Measurements from ENCODE around the gene STXBP5L. TPM values are rescaled to one million over a fixed set of nuclear protein-coding genes. Genes with fewer than 3 reads are reported as not detected.
A peak's percentile ranks its signal among the peaks of the same experiment; 100 is the strongest.
"Not testable (repeated sequence)": the region's sequence is repeated elsewhere in the genome, so short reads cannot be mapped to it uniquely, and the experiment has no call there.

The STXBP5L gene
- total RNA-seq, 1 donor from 2014 or later = 26.5 TPM

DNA sequence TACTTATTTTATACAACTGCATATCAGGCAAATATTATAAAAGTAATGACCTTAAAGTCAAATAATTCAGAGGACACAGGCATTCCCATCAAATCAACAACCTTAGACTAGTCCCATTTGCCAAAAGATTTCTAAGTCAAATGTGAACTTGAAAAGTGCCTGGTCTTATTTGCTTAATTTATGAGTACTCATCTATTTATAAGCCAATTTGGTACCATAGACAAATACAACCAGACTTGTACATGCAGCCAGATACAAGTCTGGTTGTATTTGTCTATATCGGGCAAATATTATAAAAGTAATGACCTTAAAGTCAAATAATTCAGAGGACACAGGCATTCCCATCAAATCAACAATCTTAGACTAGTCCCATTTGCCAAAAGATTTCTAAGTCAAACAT is 322.2 kb downstream of the STXBP5L start:
- not testable (repeated sequence) for DNase-seq (ENCODE audit: low spot score)

GRCh38 chr3:121231872-121232271 is 323.9 kb downstream of the STXBP5L start:
- no peak for DNase-seq (ENCODE audit: low spot score)

DNA sequence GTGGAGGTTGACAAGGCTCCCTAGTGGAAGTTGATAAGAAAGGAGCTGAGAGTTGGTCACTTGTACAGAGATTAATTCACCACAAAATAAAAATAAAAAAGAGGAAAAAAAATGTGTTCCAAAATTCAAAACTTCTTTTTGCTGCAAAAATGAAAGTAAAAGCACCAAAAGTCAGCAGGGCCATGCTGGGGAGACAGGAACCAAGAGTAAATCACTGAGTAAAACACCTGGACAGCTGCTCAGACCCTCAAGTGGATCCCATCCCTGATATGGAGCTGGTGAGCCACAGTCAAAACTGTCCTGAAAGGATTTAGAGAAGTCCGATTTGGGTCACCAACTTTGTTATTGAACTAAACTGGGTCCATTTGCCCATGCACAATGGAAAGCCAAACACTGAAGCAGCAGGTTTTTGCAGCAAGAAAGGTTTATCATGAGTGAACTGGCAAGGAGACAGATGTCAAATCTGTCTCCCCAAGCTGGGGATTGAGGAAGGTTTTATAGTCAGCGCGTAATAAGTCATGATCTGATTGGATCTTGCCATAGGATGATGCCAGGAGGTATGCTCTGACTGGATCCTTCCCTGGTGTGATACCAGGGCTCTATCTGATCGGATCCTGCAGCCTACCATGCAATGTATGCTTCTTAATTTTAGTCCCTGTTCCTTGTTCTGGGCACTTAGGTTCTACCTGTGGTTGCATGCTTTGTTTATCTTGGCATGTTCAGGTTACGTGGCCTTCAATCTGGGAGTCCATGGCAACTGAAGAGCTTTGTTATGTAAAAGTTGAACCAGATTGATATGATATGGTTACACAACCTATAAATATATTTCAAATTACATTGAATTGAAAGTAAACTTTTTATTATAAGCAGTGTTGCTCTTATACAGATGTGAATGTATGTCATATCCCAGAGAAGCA is 324.6 kb downstream of the STXBP5L start:
- no peak for DNase-seq (ENCODE audit: low spot score)

GRCh38 chr3:121243208-121243607 is 335.2 kb downstream of the STXBP5L start:
- DNase-seq (ENCODE audit: low spot score) = no peak

DNA sequence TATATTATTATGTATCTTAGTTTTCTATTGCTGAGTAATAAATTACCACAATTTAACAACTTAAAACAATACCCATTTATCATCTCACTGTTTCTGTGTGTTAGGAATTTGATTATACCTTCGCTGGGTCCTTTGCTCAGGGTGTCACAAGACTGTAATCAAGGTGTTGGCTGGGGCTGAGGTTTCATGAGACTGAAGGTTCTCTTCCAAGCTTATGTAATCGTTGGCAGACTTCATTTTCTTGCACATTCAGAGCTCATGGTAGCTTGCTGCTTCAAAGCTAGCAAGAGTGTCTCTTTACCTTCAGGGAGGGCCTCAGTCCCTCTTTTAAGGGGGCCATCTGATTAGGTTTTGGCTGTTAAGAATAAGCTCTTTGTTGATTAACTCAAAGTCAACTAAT is 344.7 kb downstream of the STXBP5L start:
- no peak for DNase-seq (ENCODE audit: low spot score)

- no peak for DNase-seq (ENCODE audit: low spot score)
These were observed 361.4 kb downstream of the STXBP5L start for GRCh38 chr3:121269389-121269788.

DNA sequence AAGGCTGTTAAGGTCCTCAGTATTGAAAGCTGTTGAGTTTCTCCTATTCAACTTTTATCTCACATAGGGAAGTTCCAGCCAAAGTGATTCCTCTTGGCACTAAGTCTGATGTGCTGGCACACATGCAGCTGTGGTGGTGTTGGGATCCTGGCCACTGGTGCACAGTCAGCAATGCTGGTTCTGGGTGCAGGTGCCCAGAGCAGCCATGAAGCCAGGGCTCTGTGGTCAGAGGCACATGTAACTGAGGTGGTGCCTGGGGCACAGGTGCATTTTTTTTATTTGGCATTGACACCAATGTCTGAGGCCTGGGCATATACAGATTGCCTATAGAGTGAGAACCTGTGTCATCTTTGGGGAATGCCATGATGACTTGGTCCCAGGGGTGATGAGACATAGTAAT is 366.4 kb downstream of the STXBP5L start:
- DNase-seq (ENCODE audit: low spot score) = no peak

- DNase-seq (ENCODE audit: low spot score) = no peak
These were observed 387.4 kb downstream of the STXBP5L start for GRCh38 chr3:121295452-121295851.

DNA sequence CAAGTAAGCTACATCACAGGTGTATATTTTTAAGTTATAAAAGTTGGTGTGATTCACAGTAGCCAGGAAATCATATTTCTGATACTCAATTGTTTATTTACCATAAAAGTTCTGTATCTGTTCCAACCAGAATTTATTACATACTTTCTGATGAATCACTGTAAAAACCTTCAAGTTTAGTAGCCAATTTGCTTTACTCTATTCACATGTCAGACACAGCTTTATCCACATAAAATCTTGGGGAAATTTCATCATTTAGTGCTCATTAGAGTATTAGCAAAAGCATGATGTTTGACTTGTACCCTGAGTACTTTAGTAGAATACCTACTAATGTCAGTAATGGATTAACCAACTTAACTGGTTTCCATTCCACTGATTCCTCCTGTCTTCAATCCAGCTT is 388.0 kb downstream of the STXBP5L start:
- DNase-seq (ENCODE audit: low spot score) = no peak

- no peak for DNase-seq (ENCODE audit: low spot score)
These were observed 416.3 kb downstream of the STXBP5L start for GRCh38 chr3:121324320-121324719.

- DNase-seq (ENCODE audit: low spot score) = no peak
These were observed 422.1 kb downstream of the STXBP5L start for GRCh38 chr3:121330118-121330517.

- DNase-seq (ENCODE audit: low spot score) = no peak
These were observed 422.6 kb downstream of the STXBP5L start for GRCh38 chr3:121330634-121331033.

DNA sequence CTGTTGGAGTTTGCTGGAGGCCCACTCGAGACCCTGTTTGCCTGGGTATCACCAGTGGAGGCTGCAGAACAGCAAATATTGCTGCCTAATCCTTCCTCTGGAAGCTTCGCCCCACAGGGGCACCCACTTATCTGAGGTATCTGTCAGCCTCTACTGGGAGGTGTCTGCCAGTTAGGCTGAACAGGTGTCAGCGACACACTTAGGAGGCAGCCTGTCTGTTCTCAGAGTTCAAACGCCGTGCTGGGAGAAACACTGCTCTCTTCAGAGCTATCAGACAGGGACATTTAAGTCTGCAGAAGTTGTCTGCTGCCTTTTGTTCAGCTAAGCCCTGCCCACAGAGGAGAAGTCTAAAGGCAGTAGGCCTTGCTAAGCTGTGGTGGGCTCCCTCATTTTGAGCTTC is 448.0 kb downstream of the STXBP5L start:
- not testable (repeated sequence) for DNase-seq (ENCODE audit: low spot score)

GRCh38 chr3:121362035-121362734 is 454.2 kb downstream of the STXBP5L start:
- DNase-seq (ENCODE audit: low spot score) = no peak

- DNase-seq (ENCODE audit: low spot score) = not testable (repeated sequence)
These were observed 480.3 kb downstream of the STXBP5L start for GRCh38 chr3:121388308-121388707.

- not testable (repeated sequence) for DNase-seq (ENCODE audit: low spot score)
These were observed 488.0 kb downstream of the STXBP5L start for GRCh38 chr3:121395967-121396366.

DNA sequence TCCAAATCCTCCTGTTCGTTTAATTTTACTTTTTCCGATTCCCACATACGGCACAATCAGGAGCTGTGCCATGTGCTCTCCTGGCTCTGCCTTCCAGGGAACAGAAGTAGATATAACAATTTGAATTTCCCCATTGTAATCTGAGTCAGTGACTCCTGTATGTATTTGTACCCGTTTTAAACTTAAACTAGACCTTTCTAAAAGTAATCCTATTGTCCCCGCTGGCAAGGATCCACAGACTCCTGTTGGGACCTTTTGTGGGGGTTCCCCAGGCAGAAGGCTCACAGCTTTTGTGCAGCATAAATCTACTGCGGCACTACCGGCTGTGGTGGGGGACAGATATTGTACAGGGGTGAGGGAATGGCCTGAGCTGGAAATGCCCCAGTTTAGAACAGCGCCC is 490.0 kb downstream of the STXBP5L start:
- DNase-seq (ENCODE audit: low spot score) = not testable (repeated sequence)

DNA sequence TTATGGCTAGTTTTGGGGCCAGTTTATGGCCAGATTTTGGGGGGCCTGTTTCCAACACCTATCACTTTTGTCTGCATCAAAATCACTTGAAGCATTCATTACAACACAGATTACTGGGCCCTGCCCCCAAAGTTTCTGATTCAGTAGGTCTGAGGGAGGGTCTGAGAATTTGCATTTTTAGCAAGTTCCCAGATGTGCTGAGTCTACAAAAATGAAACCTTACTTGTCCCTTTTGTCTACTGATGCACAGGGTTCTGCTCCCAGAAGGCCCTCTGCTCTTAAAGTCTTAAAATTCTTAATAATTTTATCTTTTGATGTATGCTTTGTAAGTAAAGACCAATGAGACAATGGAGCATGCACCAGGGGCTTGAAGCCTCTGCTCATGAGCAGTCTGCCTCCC is 491.8 kb downstream of the STXBP5L start:
- no peak for DNase-seq (ENCODE audit: low spot score)

DNA sequence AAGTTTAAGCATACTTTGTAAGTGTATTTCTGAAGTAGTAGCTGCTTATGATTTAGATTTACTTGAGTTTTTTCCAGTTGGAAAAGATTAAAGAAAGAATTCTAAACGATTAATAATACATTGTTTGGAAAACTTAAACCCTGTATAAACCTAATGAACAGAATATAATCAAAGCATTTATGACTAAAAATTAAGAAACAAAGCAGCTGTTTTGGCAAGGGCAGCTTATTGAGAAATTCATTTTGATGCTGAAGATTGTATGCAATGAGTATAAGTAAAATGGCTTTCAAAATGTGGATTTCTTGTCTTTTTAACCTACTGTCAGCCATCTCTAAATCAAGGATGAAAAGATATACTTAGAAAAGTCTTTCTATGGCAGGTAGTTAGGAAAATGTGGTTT is 497.6 kb downstream of the STXBP5L start:
- no peak for DNase-seq (ENCODE audit: low spot score)

DNA sequence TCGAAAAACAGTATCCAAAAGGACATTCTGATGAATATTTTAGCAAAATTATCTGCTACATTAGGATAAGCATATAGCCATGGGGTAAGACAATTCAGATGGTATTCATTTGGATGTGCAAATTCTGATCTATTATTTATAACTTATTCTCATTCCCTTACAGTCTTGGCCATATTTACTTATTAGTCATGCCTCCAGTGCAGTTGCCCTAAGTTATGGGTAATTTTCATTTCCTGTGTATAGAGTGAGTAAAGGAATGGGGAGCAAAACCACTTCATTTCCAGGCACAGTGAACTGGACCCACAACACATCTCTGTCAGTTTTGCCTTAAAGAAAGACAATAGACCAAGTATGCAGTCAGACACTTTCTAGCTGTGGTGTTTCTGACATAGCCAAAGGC is 503.5 kb downstream of the STXBP5L start:
- no peak for DNase-seq (ENCODE audit: low spot score)

DNA sequence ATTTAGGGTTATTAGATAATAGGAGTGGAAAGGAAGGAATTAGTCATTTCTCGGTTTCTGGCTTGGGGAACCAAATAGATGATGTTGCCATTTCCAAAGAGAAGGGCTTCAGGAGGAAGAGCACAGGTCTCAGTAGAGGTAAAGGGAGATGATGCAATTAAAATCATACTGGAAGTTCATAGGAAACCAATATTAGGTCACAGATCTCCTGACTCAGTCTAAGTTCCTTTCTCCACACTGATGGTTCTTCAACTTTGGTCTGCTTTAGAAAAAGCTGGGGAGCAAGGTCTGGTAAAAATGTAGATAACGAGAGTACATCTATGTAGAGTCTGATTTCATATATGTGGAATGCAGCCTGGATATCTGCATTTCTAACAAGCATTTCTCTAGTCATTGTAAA is 506.9 kb downstream of the STXBP5L start:
- DNase-seq (ENCODE audit: low spot score) = peak; percentile 15

GRCh38 chr3:121418182-121418581 is 510.2 kb downstream of the STXBP5L start:
- no peak for DNase-seq (ENCODE audit: low spot score)

DNA sequence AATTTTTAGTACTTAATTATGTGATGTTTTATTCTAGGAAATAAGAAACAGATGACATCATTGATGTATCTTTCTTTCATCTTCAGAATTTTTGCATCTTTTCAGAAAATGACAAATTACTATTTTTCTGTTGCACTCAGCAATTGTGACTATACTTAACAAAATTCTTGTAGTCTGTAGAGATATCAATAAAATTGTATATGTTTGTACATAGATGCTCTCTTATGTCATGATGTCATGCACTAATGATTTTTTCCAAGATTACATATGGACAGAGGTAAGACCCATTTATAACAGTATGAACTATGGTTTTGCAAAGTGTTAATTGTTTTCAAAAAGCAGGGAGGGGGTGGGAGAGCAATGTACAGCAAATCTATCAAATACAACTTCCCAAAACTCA is 516.5 kb downstream of the STXBP5L start:
- no peak for DNase-seq (ENCODE audit: low spot score)
